ENCODE results near the gene MAP3K5.

GRCh38 chr6:136646377-136646776 lies 145.9 kb downstream of the MAP3K5 start:
- TF ChIP-seq, protein P1, sequence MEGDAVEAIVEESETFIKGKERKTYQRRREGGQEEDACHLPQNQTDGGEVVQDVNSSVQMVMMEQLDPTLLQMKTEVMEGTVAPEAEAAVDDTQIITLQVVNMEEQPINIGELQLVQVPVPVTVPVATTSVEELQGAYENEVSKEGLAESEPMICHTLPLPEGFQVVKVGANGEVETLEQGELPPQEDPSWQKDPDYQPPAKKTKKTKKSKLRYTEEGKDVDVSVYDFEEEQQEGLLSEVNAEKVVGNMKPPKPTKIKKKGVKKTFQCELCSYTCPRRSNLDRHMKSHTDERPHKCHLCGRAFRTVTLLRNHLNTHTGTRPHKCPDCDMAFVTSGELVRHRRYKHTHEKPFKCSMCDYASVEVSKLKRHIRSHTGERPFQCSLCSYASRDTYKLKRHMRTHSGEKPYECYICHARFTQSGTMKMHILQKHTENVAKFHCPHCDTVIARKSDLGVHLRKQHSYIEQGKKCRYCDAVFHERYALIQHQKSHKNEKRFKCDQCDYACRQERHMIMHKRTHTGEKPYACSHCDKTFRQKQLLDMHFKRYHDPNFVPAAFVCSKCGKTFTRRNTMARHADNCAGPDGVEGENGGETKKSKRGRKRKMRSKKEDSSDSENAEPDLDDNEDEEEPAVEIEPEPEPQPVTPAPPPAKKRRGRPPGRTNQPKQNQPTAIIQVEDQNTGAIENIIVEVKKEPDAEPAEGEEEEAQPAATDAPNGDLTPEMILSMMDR (IDR thresholded peaks at IDR 0.05), result no peak
- no peak for TF ChIP-seq EP300 (IDR thresholded peaks at IDR 0.05)
